SKM-1 treated with dmso at 0.1 percent for 144 hours (cell line): ENCODE results near the gene TTC9B.

Experiments used
- DNase-seq: peaks from one replicate; lab custom pipeline; 2025; ENCODE audit not compliant: unreplicated experiment; lab: John Stamatoyannopoulos, UW

The TTC9B gene

DNA sequence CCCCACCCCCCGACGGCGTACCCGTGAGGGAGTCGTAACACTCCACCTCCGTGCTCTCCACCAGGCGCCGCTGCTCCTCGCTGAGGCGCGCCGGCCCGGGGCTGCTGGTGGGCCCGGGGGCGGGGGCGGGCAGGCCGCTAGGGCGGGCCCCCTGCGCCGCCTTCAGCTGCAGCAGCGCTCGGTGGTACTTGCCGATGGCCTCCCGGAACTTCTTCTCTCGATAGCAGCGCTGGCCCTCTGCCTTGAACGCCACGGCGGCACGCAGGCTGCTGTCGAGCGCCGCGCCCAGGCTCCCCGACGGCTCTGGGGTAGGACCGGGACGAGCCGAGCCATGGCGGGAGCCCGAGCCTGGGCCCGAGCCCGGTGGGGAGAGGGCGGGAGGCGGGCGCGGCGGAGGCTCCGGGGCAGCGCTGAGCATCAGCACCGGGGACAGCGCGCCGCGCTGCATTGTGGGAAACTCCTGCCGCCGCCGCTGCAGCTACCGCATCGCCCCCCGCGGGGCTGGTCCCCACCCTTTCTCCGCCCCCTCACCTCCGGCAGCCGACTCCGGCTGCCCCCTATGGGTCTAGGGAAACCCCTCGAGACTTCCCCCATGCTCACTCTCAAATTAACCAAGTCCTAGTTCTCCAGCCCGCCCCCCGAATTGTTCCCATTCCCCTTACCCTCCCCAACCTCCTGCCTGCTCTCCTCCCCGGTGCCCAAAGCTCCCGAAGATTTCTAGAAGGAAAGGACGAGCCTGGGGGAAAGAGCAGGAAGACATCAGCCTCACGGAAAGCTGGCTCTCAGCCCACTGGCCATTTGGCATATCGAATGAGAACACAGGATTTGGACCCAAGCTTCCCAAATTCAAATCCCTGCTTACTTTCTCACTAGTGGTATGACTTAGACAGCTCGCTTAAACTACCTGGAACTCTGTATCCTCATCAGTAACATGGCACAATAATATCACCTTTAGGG is at the start of gene TTC9B:
TSS of gene TTC9B (minus strand) at position 451 of the 957 bp plus-strand sequence. CDS start at position 448, 3 bp downstream.
- DNase-seq = no peak

- no peak for DNase-seq
Observed at GRCh38 chr19:40267601-40267997, 49.4 kb upstream of the TTC9B start.

GRCh38 chr19:40266912-40267600 is 48.9 kb upstream of the TTC9B start:
- DNase-seq = no peak

GRCh38 chr19:40266119-40266518 is 47.9 kb upstream of the TTC9B start:
- no peak for DNase-seq

DNA sequence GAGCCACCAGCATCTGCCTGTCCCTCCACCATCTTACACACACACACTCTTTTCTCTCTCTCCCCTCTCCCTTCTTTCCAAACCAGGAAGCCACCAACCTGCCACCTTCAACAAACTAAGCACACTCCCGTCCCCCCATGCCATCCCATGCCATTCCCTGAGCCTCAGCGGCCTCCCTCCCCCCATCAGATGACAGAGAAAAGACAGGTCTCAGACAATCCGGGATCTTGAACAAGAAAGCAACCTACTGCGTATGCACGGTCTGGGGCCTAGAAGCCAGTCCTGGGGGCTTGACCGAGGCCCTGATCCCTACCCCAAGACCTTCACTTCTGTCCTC is 47.5 kb upstream of the TTC9B start:
- DNase-seq = no peak

GRCh38 chr19:40265055-40265762 is 47.0 kb upstream of the TTC9B start:
- DNase-seq = no peak

- no peak for DNase-seq
Observed at GRCh38 chr19:40264314-40265054, 46.3 kb upstream of the TTC9B start.

DNA sequence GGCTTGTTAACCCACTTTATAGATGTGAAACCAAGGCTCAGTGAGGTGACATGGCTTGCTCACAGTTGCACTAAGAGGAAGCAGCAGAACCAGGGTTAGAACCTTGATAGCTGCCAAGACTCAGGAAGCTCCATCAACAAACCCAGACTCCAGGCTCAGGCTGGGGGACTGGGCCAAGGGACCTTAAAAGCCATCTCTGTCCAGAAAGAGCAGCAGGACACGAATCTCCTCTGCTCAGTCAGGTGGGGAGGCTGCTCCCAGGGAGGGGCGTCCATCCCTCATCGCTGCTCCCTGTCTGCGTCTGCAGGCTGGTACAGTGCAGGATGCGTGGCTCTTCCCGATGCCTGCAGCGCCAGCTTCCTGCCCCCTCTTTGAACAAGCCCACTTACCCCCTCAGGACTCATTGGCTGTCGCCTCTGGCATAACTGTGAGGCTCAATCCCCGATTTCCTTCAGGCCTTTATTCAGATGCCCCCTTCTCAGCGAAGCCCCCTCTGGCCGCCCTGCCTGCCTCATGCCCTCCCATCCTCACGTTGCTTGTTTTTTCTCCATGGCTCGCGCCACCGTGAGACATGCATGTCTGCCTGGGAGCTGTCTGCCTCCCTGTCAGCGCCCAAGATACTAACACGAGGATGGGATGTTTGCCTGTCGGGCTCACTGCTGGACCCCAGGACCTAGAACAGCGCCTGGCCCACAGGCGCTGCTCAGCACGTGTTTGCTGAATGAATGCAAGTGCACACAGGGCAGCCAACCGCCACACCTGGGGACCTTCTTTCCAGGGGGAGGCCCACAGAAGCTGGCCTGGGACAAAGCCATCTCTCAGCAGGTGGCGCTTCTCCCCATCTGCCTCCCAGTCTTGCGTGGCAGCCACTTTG is 45.5 kb upstream of the TTC9B start:
- DNase-seq = no peak

DNA sequence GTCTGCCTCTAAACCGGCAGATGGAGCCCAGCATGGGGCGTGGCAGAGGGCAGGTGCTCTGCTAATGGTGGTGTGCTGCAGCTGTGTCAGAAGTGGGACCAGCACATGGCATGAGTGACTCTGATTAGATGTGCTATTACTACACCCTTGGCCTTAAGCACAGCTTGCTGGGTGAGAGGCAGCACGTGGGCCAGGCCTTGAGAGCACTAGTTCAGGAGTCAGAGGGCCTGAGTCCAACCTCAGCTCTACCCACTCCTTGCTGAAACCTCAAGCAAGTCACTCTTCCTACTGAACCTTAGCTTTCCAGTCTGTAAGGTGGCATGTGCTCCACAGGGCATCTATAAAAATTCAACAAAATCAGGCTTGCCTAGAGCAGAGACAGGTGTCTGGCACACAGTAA is 44.2 kb upstream of the TTC9B start:
- no peak for DNase-seq

GRCh38 chr19:40261631-40262030 is 43.4 kb upstream of the TTC9B start:
- DNase-seq = no peak

GRCh38 chr19:40257096-40257517 is 38.9 kb upstream of the TTC9B start:
- no peak for DNase-seq

DNA sequence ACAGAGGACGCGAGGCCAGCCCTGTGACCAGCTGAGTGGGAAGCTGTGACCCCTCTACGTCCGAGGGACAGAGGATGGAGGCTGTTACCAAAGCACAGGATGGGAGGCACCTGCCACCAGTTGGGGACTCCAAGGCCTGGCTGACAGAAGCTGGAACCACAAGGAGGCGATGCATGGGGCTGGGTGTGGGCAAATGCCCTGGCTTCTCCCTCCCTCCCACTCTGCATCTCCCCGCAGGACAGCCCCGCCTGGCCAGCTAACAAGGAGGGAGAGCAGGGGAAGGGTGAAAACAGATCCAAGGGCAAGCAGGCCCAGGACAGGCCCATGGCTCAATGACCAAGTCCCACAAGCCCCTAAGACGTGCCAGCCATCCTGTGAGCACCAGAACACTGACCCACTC is 38.3 kb upstream of the TTC9B start:
- no peak for DNase-seq

GRCh38 chr19:40255619-40256166 is 37.5 kb upstream of the TTC9B start:
- DNase-seq = no peak

- no peak for DNase-seq
Observed at GRCh38 chr19:40254714-40255418, 36.7 kb upstream of the TTC9B start.

GRCh38 chr19:40253611-40254092 is 35.5 kb upstream of the TTC9B start:
- DNase-seq = no peak

GRCh38 chr19:40252395-40252794 is 34.2 kb upstream of the TTC9B start:
- no peak for DNase-seq

GRCh38 chr19:40251991-40252390 is 33.8 kb upstream of the TTC9B start:
- DNase-seq = no peak

DNA sequence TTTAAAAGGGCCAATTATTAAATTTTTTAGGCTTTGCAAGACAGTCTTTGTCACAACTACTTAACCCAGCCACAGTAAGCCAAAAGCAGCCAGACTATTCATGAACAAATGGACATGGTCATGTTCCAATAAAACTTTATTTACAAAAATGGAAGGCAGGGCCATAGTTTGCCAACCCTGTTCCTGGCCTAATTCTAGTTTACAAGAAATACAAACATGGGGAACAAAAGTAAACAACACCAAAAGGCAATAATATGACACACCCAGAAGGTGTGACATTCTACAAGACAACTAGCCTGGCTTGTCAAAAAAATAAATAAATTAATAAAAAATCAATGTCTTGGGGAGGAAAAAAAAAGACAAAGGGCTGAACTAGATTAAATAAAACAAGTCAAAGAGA is 33.1 kb upstream of the TTC9B start:
- no peak for DNase-seq

GRCh38 chr19:40249781-40250180 is 31.6 kb upstream of the TTC9B start:
- no peak for DNase-seq
